ENCODE data around the gene RER1.

RER1 gene

DNA sequence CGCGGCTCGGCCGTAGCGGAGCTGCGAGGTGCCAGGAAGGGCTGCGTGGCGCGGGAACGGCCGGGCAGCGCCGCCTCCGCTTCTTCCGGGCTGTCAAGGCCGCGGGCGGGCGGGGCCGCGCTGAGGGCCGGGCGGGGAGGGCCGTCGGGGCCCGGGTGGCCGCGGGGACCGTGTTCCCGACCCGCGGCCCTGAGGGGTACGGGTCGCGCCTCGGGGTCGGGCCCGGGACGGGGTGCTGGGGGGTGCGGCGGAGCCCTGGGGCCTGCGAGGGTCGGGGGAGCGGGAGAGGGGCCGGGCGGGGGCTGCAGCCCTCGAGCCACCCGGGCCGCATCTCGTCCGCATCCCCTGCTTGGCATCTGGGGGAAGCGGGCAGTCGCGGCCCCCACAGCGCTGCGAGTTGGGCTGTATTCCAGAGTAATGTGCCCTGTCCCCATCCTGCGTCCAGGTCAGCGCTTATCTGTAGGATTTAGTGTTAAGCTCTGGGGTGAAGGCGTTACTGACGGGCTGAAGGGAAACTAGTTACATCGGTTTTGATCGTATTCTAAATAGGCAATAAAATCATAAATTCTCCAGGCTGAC lies 379 bp downstream of the RER1 start:
- peaks cover 4% of the 10 kb centered on the region; the same call in 1 of the 2 replicates for H3K36me3 ChIP-seq (ENCODE audit: insufficient read depth)
- no peak overlapping the region for H3K4me3 ChIP-seq (IDR thresholded peaks at IDR 0.05; ENCODE audit: insufficient read depth, low read depth, low read length)
- no peaks in the 10 kb centered on the region for H4K20me1 ChIP-seq (ENCODE audit: insufficient read depth)
- H3K79me2 ChIP-seq (ENCODE audit: insufficient read depth, low read depth), result peaks cover 19% of the 10 kb centered on the region
- no peaks in the 10 kb centered on the region for H3K27me3 ChIP-seq (ENCODE audit: insufficient read depth, low read depth)
- TF ChIP-seq, protein P1, sequence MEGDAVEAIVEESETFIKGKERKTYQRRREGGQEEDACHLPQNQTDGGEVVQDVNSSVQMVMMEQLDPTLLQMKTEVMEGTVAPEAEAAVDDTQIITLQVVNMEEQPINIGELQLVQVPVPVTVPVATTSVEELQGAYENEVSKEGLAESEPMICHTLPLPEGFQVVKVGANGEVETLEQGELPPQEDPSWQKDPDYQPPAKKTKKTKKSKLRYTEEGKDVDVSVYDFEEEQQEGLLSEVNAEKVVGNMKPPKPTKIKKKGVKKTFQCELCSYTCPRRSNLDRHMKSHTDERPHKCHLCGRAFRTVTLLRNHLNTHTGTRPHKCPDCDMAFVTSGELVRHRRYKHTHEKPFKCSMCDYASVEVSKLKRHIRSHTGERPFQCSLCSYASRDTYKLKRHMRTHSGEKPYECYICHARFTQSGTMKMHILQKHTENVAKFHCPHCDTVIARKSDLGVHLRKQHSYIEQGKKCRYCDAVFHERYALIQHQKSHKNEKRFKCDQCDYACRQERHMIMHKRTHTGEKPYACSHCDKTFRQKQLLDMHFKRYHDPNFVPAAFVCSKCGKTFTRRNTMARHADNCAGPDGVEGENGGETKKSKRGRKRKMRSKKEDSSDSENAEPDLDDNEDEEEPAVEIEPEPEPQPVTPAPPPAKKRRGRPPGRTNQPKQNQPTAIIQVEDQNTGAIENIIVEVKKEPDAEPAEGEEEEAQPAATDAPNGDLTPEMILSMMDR (conservative IDR thresholded peaks at IDR 0.05; ENCODE audit: low read depth, low read length), result no peak
- H3K27ac ChIP-seq, result 0 out of 2 replicates have a peak overlapping the region, but pooled peaks have one; percentile 36
- H2AFZ ChIP-seq (ENCODE audit: low read depth), result no peak overlapping the region
- peak overlapping the region; percentile 59; the same call in 1 of the 2 replicates for H3K9ac ChIP-seq
- H3K4me1 ChIP-seq (ENCODE audit: low read depth, poor library complexity, severe bottlenecking), result peaks cover 17% of the 10 kb centered on the region
- peak overlapping the region; percentile 82 for H3K4me2 ChIP-seq

DNA sequence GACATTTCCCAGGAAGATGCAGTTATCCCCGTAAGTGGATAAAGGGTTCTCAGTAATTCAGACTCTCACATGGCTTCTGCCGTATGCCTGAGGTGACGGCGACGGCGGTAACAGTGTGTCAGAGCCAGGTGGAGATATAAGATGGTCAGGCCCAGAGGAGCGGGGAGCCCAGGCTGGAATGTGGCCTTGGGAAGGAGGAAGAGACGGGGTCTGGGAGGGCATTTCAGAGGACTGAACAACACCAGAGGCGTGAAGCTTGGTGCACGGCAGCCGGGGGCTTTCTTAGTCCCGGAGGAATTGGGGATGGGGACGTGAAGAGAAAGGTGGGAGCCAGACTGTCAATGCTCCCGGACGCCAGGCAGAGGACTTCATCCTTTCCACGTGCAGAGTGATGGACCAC lies 1.0 kb downstream of the RER1 start:
- Histone ChIP-seq H4K20me1 (ENCODE audit: insufficient read depth) (no peaks in the 10 kb centered on the region), H3K4me2 (peak overlapping the region; percentile 82), H3K27me3 (ENCODE audit: insufficient read depth, low read depth) (no peaks in the 10 kb centered on the region), H3K4me1 (ENCODE audit: low read depth, poor library complexity, severe bottlenecking) (peaks cover 17% of the 10 kb centered on the region), H3K9ac (peak overlapping the region; percentile 59; the same call in 1 of the 2 replicates), H3K27ac (no peak overlapping the region), H3K79me2 (ENCODE audit: insufficient read depth, low read depth) (peaks cover 19% of the 10 kb centered on the region), H3K4me3 (IDR thresholded peaks at IDR 0.05; ENCODE audit: insufficient read depth, low read depth, low read length) (no peak overlapping the region), H2AFZ (ENCODE audit: low read depth) (no peak overlapping the region), H3K36me3 (ENCODE audit: insufficient read depth) (peaks cover 8% of the 10 kb centered on the region; the same call in 1 of the 2 replicates)
- TF ChIP-seq, protein P1 (conservative IDR thresholded peaks at IDR 0.05; ENCODE audit: low read depth, low read length), result no peak

DNA sequence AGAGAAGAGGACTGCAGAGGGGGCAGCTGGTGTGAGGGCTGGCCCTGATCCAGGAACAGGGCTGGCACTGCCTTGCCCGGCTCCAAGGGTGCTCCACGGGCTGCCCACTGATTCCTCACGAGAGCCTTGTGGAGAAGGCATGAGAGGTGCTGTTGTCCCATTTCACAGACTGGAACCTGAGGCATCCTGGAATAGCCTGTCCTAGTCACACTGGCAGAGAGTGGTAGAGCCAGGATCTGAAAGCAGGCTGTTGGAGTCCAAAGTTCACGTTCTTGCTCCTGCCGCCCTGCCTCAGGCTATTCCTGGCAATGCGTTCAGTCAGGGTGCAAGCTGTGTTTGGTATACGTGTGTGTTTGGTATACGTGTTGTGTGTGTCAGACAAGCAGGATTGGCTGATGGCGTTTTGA lies 1.8 kb downstream of the RER1 start:
- Histone ChIP-seq H3K4me2 (no peak overlapping the region), H3K27ac (no peak overlapping the region), H3K79me2 (ENCODE audit: insufficient read depth, low read depth) (peaks cover 19% of the 10 kb centered on the region), H3K4me3 (IDR thresholded peaks at IDR 0.05; ENCODE audit: insufficient read depth, low read depth, low read length) (no peak overlapping the region), H3K4me1 (ENCODE audit: low read depth, poor library complexity, severe bottlenecking) (peaks cover 17% of the 10 kb centered on the region), H3K9ac (no peak overlapping the region), H3K27me3 (ENCODE audit: insufficient read depth, low read depth) (no peaks in the 10 kb centered on the region), H2AFZ (ENCODE audit: low read depth) (no peak overlapping the region), H3K36me3 (ENCODE audit: insufficient read depth) (peaks cover 8% of the 10 kb centered on the region; the same call in 1 of the 2 replicates), H4K20me1 (ENCODE audit: insufficient read depth) (no peaks in the 10 kb centered on the region)
- TF ChIP-seq, protein P1 (conservative IDR thresholded peaks at IDR 0.05; ENCODE audit: low read depth, low read length), result no peak

GRCh38 chr1:2394220-2394619 lies 2.6 kb downstream of the RER1 start:
- Histone ChIP-seq H3K4me1 (ENCODE audit: low read depth, poor library complexity, severe bottlenecking) (peaks cover 17% of the 10 kb centered on the region), H3K9ac (no peak overlapping the region), H3K27me3 (ENCODE audit: insufficient read depth, low read depth) (no peaks in the 10 kb centered on the region), H3K79me2 (ENCODE audit: insufficient read depth, low read depth) (peaks cover 19% of the 10 kb centered on the region), H3K4me2 (no peak overlapping the region), H4K20me1 (ENCODE audit: insufficient read depth) (no peaks in the 10 kb centered on the region), H3K27ac (no peak overlapping the region), H3K4me3 (IDR thresholded peaks at IDR 0.05; ENCODE audit: insufficient read depth, low read depth, low read length) (no peak overlapping the region), H3K36me3 (ENCODE audit: insufficient read depth) (peaks cover 8% of the 10 kb centered on the region; the same call in 1 of the 2 replicates), H2AFZ (ENCODE audit: low read depth) (no peak overlapping the region)
- TF ChIP-seq, protein P1 (conservative IDR thresholded peaks at IDR 0.05; ENCODE audit: low read depth, low read length), result no peak
